Astrocyte of the cerebellum (primary cell): ENCODE data around the gene CDS2.
A peak's percentile ranks its signal among the peaks of the same experiment; 100 is the strongest.

Source experiments
- DNase-seq: peaks from one replicate; pipeline ENCODE4 v3.0.0-alpha.2; 2011; ENCODE audit warnings: low read depth
- H3K4me3 ChIP-seq: 2 replicates; pipeline ENCODE4 v1.5.1; 2011; ENCODE audit warnings: mild to moderate bottlenecking, low read depth, low read length, moderate library complexity
- in situ Hi-C: cut with HindIII; loops from 2 replicates; pipeline ENCODE4 v1.10.0; 2017; ENCODE audit warnings: low sequenced_read_pairs
- TF ChIP-seq, protein P1 (sequence below): IDR thresholded peaks from 2 replicates; pipeline ENCODE4 v1.5.1; 2012; ENCODE audit warnings: low read length, low read depth, moderate library complexity, mild to moderate bottlenecking; ENCODE audit errors: missing control alignments

CDS2 gene

DNA sequence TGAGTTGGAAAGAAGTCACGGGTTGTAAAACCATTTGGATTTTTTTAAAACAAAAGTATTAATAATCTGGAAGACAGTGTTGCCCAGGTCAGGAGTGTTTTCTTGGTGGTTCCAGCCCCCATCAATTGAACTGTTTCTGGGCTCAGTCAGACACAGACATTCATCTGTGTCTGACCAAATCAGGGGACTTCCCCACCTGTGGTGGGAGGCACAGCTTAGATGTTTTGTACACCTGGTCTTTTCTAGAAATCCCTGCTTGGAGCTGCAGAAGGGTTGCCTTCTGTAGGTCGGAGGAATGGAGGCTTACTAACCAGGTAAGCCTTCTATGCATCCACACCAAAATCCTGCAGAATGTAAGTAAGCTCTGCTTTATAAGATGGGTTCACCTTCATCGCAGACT is 63.6 kb downstream of the CDS2 start:
- in situ Hi-C loops: no loop called here
- TF ChIP-seq, protein P1, sequence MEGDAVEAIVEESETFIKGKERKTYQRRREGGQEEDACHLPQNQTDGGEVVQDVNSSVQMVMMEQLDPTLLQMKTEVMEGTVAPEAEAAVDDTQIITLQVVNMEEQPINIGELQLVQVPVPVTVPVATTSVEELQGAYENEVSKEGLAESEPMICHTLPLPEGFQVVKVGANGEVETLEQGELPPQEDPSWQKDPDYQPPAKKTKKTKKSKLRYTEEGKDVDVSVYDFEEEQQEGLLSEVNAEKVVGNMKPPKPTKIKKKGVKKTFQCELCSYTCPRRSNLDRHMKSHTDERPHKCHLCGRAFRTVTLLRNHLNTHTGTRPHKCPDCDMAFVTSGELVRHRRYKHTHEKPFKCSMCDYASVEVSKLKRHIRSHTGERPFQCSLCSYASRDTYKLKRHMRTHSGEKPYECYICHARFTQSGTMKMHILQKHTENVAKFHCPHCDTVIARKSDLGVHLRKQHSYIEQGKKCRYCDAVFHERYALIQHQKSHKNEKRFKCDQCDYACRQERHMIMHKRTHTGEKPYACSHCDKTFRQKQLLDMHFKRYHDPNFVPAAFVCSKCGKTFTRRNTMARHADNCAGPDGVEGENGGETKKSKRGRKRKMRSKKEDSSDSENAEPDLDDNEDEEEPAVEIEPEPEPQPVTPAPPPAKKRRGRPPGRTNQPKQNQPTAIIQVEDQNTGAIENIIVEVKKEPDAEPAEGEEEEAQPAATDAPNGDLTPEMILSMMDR: no peak
- DNase-seq: no peak
- no peak overlapping the region for H3K4me3 ChIP-seq

DNA sequence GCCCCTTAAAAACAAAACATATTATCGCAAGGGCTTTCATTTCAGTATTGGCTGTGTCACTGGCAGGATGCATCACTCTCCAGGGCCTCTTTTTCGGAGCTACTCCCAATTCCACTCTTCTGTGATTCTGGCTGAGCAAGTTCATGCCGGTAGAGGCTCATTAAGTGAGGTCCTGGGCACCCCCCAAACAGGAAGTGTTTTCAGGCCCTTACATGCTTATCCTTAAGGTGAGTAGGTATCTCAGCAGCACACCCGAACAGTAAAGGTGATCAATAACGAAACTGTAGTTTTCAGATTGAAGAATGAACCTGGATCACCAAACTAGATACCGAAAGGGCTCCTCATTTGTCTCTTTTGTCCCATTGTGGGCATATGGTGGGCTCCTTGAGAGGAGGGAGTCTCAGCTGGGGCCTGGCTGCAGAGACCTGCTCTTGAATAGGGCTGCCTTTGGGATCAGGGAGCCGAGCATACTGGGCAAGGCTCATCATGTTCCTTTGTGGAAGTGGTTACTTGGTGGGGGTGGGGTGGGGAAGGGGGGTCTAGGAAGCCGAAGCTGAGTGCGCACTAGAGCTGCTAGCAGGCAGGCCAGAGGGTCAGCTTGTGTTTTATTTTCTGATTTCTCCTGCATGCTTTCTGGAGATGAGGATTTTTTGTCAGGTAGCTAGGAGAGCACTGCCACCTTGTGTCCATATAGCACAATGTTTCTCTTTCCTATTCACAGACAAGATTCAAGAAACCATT is 65.2 kb downstream of the CDS2 start:
- DNase-seq: peak; percentile 70
- TF ChIP-seq, protein P1: peak; percentile 62
- H3K4me3 ChIP-seq: no peak overlapping the region
- in situ Hi-C loops: no loop called here

DNA sequence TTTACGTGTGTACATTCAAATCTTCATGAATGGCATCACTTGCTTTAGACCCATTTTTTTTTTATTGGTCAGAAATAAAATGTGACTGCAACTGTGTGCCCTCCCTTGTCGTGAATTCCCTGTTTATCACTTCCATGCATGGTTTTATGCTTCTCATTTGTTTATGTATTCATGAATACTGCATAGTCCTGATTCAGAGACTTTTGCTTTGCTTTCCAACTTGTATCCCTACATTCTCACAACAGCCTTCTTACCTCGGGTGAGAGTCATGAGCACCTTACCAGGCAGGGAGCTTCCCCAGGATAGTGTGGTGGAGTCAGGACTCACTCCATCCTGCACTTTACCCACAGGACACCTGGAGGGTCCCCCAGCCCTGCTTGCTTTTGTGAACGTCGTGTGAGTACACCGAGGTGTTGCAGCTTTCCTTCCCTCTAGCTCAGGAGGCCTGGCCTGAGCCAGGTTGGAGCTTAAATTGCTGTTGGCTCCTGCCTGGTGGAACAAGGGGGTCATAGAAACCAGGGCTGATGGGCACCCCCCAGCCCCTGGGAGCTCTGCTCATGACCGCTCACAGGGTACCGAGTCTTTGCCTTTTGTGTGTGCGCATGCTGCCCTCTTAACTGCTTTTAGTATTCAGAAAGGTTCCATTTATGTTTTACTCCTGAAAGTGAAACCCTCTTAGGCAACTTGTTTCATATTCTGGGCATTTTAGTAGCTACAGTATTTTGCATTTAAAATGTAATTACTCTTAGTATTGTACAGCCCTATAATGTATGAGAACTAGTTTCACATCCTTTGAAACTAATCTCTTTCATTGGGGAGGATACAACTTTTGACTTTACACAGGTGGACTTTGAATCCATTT is 66.0 kb downstream of the CDS2 start:
- no peak for DNase-seq
- TF ChIP-seq, protein P1: no peak
- in situ Hi-C loops: no loop called here

DNA sequence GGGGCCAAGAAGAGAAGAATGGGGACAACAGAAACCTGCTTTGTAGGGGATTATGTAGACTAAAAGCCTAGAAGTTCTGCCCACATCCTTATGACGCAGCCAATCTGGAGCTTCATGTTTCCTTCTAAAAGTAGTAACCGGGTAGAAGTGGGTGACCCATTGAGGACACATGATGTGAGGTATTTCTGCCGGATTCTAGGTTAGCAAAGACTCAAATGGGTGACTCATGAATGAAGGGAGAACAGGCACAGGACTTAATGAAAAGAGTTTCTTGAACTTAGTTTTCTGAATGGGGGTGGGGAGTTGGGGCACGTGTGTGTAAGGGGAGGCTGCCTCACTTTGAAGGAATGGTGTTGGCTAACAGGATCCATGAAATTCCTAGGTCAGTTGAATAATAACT is 68.8 kb downstream of the CDS2 start:
- no peak for DNase-seq
- H3K4me3 ChIP-seq: no peak overlapping the region
- TF ChIP-seq, protein P1: no peak
- in situ Hi-C loops: no loop called here

More for the DNA sequence above, 66.0 kb downstream of the CDS2 start:
- H3K4me3 ChIP-seq: no peak overlapping the region

DNA sequence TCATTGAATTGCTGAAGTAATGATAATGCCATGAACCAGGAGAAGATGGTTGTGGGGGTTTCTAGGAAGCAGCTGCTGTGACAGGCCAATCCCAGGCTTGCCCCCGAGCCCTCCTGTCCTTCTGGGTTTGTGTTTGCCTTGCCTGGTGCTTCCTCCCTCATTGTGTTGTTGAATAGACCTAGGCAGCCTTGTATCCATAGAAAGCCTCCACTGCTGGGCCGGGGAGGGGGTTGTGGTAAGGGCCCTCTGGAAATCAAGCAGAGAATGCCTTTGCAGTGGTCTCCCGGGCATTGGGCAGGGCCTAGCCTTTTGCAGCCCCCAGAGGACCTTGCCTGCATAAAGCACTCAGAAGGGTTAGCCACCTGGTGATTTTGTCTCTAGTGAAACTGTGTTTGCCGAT is 69.3 kb downstream of the CDS2 start:
- TF ChIP-seq, protein P1: no peak
- no peak for DNase-seq
- H3K4me3 ChIP-seq: no peak overlapping the region
- in situ Hi-C loops: no loop called here

DNA sequence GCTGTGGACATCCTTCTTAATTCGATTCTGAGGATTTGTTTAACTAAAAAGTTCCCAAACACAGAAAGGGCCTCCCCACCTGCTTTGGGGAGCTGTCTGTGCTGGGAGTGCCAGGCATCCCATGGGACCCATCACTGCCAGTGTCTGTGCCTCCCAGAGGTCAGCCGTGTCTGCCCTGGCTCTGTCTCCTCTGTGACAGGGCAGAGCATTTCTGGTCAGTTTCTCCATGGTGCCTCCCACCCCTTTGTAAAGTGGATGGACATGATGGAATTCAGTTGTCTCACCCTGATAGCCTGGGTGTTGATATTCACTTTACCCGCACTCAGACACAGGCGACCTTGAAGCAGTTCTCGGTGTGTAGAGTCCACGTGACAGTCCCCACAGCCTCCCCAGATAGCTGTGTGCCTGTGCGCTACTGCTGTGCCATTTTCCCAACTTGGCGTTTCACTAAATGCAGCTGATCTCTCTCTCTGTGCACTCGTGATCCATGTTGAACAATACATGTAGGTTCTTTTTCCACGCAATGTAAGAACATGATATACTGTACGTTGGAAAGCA is 70.5 kb downstream of the CDS2 start:
- in situ Hi-C loops: no loop called here
- TF ChIP-seq, protein P1: no peak
- DNase-seq: no peak
- H3K4me3 ChIP-seq: no peak overlapping the region
